GM21737 (cell line): ENCODE measurements around the gene BCAP31.
"Not testable (repeated sequence)": the region's sequence is repeated elsewhere in the genome, so short reads cannot be mapped to it uniquely, and the experiment has no call there.

Experiments
- ATAC-seq: cut with Tn5 transposase; IDR thresholded peaks from one replicate; pipeline ENCODE4 v1.9.1; 2021; ENCODE audit warnings: mild to moderate bottlenecking, moderate library complexity; ENCODE audit not compliant: unreplicated experiment

Gene BCAP31

DNA sequence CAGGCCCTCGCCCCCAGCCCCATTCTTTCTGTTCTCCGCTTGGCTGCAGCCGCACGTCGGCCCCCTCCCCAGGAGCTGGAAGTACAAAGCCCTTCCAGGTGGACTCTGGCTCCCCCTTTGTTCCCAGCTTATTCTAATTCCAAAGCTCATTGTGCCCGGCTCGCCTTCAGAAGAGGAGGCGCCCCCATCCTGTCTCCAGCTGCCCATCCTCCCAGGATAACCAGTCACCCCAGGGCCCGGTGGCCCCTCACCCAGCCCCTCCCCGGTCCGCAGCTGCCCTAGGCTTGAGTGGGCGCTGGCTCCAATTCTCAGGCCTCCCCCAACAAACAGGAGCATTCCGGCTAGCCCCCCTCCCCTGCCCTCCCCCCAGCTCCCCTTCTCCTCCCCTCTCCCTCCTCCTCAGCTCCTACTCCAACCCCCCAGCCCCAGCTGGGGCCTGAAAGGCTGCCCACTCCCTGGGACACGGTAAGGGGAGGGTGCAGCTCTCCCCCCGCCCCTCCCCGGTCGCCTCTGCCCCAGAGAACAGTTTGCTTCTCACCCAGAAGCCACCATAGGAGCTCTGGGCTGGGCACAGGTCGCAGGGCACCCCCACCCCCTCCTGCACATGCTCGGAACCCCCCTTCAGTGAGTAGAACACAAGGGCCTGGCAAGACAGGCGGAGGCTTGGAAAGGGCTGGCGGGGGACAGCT lies 39.6 kb downstream of the BCAP31 start:
- ATAC-seq, result no peak

DNA sequence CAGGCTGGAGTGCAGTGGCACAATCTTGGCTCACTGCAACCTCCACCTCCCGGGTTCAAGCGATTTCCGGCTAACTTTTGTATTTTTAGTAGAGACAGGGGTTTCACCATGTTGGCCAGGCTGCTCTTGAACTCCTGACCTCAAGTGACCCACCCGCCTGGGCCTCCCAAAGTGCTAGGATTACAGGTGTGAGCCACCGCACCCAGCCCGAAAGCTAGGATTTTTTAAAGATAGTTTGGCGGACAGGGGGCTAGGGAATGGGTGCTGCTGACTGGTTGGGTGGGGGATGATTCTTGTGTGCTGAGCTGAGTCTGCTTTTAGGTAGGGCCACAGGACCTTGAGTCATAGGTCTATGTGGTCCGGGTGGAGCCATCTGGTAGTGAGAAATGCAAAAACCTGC lies 40.7 kb downstream of the BCAP31 start:
- not testable (repeated sequence) for ATAC-seq

DNA sequence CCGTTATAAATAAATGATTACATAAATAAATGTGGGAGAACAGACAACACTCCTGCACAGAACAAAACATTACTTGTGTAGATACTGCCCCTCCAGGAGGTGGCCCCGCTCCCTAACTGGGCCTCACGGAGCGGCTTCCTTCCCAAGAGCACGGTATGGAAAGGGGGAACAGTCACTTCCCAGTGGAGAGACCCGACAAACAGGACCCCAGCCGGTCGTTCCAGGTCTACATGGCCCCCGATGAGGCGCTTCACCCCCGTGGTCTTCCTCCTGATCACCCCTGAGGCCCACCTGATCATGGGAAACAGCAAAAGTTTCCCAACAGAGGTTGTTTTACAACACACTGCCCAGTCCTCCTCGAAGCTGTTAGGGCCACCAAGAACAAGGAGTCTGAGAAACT lies 43.0 kb downstream of the BCAP31 start:
- ATAC-seq, result no peak

DNA sequence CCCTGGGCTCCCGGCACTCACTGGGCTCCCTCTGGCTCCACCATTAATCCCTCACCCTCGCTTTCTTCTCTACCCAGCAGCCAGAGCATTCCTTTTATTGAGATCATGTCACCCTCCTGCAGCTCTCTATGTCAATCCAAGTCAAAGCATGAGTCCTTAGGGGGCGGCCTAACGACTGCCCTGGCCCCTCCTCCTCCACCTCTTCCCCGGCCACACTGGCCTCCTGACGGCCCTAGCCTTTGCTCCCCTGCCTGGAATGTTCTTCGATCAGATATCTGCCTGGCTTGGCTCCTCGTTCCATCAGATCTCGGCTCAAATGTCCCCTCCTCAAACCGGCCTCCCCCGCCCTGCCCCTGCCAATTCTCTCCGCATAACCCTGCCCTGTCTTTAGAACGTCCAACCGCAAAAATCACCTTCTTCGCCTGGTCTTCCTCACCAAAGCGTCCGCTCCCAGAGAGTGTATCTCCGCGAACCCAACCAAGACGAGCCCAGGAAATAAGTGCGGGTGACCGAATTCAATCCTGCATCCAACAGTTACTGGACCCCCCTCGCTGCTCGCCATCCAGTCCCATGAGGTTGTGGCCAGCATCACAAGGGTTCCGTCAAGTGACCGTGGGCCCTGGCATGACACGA lies 49.9 kb downstream of the BCAP31 start:
- ATAC-seq, result no peak

DNA sequence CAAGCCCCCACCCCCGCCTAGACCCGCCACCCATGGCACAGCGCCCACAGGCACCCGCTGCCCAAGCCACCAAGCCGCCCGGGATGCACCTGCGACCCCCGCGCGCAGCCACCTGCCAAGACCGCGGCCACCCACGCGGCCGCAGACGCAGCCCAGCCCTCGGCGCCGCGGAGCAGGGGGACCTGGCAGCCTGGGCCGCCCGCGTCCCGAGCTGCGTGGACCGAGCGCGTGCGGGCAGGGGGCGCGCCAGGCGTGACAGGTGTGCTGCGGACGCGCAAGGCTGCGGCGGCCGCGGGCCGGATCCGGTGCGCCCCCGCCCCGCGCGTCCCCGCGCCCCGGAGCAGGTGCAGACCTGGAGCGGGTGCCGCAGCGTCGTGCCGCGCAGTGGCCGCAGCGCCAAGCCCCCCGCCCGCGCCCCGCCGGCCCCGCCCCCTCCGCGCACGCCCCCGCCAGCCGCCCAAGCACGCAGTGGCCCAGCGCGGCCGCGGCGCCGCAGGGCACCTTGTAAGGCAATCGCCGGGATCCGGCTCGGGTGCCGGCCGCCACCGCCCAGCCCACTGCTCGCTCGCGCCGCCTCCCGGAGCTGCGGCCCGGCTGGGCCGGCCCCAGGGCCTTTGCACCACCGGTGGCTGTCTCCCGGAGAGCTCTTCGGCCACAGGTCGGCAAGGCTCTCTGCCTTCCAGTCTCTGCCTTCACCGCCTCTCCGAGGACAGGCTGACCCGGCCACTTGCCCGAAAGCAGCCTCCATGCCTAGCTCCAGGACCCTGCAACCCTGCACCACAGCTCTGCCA lies 50.6 kb downstream of the BCAP31 start, which contains the start of gene PNCK:
Gene PNCK (minus strand): TSS at position 386 of the 791 bp plus-strand sequence. CDS start 737 bp downstream, outside the sequence.
- no peak for ATAC-seq

DNA sequence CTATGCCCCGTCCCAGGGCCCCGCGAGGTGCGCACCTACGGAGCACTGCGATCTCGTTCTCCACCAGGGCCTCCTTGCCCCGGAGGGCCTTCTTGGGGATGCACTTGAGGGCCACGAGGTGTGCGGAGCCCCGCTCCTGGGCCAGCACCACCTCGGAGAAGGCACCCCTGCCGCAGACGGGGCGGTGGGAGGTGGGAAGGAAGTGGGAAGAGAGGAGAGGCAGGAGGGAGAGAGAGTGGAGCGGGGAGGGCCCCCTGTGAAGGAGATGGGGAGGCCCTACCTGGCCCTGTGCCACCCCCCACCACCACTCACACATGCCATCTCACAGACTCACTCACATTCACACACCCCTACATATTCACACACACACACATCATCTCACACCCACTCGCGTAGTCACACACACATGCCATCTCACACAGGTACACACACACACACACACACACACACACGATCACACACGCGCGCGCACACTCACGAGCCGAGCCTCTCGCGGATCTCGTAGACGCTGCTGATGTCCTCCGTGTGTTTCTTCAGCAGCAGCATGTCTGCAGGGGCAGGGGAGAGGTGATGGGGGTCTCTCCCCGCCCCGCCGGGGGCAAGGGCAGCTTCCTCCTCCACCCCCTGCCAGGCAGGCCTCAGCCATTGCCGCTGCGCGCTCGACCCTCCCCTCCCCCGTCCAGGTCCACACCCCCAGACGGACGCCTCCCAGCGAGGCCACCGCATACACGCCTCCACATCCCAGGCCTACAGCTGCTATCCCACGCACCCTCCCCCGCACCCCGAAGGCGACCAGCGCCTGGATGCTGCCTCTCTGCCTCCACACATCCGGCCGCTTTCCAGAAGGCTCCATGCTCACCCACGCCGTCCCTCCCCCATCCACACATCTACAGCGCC lies 51.4 kb downstream of the BCAP31 start:
- ATAC-seq, result no peak

DNA sequence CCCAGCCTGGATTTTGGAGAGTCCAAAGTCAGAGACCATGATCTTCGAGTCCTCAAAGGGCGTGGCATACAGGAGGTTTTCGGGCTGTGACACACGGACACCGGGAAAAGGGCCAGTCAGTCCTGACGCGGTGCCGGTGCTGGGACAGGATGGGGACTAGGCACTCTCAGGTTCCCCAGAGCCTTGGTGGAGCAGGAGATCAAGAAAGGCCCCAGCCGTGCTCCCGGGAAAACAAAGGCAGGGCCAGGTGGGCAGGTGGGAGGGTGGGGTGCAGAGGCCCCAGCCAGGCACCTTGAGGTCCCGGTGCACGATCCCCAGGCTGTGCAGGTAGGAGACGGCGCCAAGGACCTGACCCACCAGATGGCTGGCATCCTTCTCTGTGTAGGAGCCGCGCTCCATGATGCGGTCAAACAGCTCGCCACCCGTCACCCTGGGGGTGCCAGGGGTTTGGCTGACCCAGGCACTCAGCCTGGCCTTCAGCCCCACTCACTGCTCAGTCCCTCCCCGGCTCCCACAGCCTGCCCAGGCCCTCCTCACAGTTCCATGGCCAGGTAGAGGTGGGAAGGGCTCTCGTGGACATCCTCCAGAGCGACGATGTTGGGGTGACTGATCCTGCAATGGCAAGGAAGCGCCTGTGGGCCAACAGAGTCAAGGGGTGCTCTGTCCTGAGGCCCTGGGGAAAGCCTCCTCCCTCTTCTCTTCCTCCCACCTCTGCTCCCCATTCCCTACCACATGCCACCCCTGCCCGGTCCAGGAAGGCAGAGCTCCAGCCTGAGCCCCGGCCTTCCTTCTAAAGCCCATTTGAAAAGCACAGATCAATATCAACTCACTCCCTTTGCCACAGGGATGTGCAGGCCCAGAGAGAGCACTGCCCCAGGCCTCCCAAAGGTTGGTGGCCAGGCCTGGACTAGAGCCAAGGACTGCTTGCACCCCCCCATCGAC lies 52.3 kb downstream of the BCAP31 start:
- no peak for ATAC-seq

DNA sequence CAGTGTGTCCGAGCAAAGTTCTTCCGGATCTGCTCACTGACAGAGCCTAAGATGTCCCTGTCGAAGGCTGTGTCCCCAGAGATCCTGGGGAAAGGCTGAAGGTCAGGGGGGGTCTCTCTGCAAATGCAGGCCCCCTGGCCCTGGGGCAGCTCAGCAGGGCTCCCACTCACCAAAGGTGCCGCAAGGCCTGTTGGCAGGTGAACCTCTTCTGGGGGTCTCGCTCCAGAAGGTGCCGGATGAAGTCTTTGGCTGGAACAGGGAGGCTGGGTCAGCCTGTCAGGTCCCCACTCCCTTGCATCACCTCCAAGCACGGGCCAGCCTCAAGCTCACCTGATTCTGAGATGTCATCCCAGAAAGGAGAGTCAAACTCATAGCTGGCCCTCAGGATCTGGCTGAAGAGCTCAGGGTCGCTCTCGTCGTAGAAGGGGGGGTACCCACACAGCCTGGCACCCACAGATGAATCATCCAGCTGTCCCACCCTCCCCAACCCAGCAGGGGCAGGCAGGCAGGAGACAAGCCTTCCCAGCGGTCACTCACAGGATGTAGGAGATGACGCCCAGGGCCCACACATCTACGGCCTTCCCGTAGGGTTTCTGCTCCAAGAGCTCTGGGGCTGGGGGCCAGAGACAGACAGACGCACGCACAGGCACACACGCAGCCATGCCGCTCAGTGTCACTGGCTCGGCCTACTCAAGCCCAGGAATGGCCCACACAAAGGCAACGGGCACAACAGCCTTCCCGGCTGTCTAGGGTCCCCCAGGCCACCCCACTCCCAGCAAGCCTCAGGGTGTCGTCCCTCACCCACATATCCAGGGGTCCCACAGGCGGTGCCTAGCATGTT lies 53.2 kb downstream of the BCAP31 start:
- ATAC-seq, result no peak

DNA sequence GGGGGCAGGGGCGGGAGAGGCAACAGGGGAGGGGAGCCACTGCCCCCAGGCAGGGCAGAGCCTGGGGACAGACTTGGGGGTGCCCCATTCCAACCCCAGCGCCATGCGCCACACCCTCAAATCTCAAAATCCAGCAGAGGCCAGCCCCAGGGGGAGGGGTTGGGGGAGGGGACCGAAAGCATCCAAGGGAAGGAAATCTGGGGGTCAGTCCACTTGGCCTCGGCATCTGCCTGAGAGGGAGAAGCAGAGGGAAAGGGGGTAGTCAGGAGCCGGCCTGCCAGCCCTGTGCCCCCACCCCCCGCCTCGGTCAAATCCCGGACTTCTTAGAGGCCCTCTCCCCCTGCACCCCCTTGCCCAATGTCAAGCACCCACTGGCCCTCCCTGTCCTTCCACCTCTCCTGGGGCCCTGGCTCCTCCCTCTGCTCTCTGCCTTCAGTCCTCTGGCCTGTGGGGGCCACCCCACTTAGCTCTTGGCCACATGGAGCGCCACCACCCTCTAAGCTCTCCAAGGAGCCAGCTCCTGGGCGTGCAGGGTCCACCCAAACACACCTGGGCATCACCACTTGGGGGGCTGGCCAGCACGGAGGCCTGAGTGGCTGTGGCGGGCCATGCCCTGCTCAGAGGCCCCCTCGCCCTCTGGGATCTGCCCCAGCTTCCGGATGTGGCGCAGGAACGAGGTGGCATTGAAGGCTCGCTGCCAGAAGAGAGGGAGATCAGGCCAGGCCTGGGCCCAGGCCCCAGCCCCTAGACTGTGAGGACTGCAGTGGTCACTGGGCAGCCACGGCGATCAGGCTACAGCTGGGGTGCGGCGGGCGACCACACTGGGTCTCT lies 54.1 kb downstream of the BCAP31 start:
- no peak for ATAC-seq

DNA sequence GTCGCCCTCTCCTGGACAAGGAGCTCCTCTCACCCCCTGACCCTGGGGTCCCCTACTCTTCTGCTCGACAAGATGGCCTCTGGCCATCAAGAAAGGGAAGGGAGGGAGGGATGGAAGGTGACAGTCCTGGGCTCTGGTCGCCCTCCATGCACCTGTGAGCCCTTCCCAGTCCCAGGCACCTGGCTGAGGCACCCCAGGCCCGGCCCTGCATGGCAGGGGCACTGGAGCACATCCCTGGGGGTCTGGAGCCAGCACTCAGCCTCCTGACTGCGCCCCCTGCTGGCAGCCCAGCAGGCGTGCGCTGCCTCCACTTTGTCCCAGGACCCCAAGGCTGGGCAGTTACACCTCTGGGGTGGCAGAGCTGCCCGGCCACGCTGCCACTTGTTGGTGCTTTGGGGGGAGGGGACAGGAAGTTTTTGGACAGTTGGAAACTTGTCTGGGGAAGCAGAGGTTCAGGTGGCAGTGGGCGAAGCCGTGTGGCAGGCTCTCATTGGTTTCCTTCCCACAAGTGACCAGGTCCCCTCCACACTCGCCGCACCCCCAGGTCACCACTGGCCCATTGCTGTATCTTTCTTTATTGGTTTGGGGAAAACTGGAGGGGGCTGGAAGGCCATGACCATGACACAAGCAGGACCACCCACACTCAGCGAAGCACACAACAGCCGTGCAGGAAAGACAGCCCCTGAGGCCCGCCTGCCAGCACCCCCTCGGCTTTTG lies 54.9 kb downstream of the BCAP31 start:
- no peak for ATAC-seq

DNA sequence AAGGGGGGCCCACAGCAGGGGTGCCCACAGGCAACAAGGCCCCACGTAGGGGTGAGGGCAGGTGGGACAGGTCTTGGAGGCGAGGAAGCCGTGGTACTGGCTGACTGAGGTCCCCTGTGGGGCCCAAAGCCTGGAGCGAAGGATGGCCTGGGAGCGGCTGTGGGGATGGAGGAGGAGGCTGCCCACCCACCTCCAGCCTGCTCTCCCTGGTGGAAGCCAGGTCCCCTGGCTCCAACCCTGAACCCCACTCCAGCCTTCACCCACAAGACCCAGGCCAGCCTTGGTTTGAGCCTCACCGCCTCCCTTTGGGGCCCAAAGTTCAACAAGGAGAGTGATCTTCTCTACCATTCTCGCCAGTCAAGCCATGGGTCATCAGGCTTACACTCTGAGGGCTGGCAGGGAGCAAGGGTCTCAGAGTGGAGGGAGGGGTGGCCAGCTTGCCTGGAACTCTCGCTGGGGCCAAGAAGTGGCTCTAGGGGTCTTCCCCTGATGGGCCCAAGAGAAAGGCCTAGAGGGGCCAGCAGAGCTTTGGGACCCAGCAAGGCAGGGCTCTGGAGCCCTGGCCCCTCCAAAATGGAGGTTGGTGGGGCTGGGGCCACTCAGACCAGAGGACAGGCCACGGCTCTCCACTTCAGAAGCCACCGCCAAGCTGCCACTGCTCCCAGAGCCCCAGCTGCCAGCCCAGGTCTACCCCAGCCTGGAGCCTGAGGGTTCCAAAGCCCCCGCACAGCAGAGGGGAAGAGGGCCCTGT lies 55.6 kb downstream of the BCAP31 start:
- no peak for ATAC-seq

DNA sequence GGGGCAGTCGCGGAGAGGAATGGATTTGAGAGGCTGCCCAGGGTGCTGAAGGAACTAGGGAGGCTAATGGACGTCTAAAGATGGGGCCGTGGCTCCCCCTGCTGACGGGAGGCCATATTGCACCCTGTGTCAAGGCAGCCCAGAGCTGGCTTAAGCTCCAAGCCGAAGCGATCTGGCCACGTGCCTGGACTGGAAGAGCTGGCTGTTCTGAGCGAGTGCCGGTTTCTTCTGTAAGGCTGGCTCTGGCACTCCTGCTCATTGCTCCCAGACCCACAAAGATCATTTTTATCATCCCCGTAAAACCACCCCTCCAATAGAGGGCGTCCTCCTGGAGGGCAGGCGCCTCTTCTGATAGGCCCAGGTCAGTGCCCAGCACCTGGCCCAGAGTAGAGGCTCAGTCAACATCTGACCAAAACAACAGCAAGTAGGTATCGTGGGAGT lies 56.2 kb downstream of the BCAP31 start:
- no peak for ATAC-seq

DNA sequence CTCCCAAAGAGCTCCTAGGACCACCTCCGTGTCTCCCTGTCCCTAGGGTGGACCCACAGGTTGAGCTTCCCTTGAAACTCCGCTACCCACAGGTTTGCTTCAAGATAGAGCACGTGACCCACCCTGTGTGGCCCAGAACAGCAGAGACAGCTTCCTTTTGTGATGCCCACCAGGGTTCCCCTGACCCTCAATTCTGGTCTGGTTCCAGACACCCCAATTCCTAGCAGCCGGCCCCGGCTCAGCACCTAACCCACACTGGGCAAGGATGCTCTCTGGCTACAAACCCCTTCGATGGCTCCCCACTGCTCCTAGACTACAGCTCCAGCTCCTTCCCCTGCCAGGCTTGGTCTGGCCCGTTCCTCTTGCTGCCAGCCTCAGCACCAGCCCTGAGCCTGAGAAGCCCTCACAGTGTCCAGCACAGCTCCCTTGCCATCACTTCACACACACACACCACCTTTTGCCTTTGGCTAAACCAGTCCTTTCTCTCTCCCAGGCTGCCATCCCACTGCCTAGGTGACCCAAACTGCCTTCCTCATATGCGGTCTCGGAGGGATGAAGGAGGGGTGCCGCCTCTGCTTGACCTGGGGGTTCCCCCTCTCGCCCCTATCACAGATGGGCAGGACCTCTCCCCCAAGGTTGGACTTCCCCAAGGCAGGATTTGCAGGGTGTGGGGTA lies 56.8 kb downstream of the BCAP31 start:
- ATAC-seq, result no peak

DNA sequence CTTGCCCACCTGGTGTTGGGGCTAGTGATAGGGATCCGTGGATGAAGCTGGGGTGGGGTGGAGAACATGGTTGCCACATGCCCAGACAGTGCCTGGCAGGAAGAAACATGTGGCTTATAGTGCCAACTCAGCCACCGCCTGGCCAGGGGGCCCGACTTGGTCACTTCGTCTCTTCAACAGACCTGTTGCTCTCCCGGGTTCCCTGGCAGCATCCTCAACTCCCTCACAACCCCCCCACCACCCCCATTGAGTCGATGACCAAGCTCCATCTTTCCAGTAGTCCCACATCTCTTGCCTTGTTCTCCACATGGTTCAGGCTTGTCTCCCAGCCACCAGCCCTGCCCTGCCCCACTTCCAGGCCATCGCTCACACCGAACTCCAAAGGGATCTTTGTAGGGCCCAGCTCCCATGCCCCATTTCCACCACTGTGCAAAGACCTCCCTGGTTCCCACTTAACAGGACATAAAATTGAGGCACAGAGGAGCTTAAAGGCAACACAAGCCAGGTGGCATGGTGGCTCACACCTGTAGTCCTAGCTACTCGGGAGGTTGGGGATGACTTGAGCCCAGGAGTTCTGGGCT lies 58.4 kb downstream of the BCAP31 start:
- ATAC-seq, result no peak

DNA sequence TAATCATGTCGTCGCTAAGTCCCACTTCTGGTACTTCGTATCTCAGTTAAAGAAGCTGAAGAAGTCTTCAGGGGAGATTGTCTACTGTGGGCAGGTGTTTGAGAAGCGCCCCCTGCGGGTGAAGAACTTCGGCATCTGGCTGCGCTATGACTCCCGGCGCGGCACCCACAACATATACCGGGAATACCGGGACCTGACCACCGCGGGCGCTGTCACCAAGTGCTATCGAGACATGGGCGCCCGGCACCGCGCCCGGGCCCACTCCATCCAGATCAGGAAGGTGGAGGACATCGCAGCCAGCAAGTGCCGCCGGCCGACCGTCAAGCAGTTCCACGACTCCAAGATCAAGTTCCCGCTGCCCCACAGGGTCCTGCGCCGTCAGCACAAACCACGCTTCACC lies 61.9 kb downstream of the BCAP31 start:
- no peak for ATAC-seq

DNA sequence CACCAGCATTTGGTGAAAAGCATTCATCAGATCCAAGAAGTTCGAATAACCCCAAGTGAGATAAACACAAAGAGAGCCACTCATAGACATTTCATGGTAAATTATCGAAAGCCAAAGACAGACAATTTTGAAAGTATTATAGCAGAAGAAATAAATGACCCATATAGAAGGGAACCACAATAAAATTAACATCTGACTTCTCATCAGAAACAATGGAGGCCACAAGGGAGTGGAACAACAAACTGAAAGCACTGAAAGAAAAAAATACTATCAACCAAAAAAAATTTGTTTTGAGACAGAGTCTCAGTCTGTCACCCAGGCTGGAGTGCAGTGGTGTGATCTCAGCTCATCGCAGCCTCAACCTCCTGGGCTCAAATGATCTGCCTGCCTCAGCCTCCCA lies 64.9 kb downstream of the BCAP31 start:
- ATAC-seq, result no peak
